Endodermal cell (in vitro differentiated cells): ENCODE measurements around the gene ZDHHC6. TPM values are rescaled to one million over a fixed set of nuclear protein-coding genes. Genes with fewer than 3 reads are reported as not detected.

Experiments used
- DNase-seq: peaks from one replicate; pipeline ENCODE4 v3.0.0-alpha.2; 2017
- H3K27ac ChIP-seq: 2 replicates; pipeline ENCODE4 v1.5.1; 2013; ENCODE audit warnings: mild to moderate bottlenecking, low read depth, low read length, moderate library complexity
- H3K27me3 ChIP-seq: 2 replicates; pipeline ENCODE4 v1.6.1; 2013; ENCODE audit warnings: mild to moderate bottlenecking, low read length, moderate library complexity; ENCODE audit not compliant: insufficient read depth, control insufficient read depth, poor library complexity, severe bottlenecking
- H3K36me3 ChIP-seq: 2 replicates; pipeline ENCODE4 v1.7.0; 2013; ENCODE audit warnings: mild to moderate bottlenecking, low read length, moderate library complexity; ENCODE audit not compliant: control insufficient read depth, insufficient read depth
- H3K4me1 ChIP-seq: one replicate; pipeline ENCODE4 v1.7.0; 2013; ENCODE audit warnings: low read length; ENCODE audit not compliant: control insufficient read depth, insufficient read depth
- H3K4me3 ChIP-seq: 2 replicates; pipeline ENCODE4 v1.5.1; 2013; ENCODE audit warnings: mild to moderate bottlenecking, low read length, moderate library complexity
- H3K9ac ChIP-seq: 2 replicates; pipeline ENCODE4 v1.6.1; 2013; ENCODE audit warnings: mild to moderate bottlenecking, low read length, moderate library complexity; ENCODE audit not compliant: poor library complexity, severe bottlenecking; ENCODE audit errors: extremely low read depth
- H3K9me3 ChIP-seq: 2 replicates; pipeline ENCODE4 v1.6.1; 2013; ENCODE audit warnings: mild to moderate bottlenecking, low read length, moderate library complexity; ENCODE audit not compliant: control insufficient read depth
- H3K27ac Mint-ChIP-seq: 2 replicates; pipeline ENCODE4 v1.8.0; 2020; ENCODE audit warnings: mixed read lengths
- H3K27me3 Mint-ChIP-seq: 2 replicates; pipeline ENCODE4 v1.8.0; 2021; ENCODE audit warnings: mild to moderate bottlenecking, mixed read lengths; ENCODE audit not compliant: insufficient read depth
- H3K36me3 Mint-ChIP-seq: 2 replicates; pipeline ENCODE4 v1.8.0; 2020; ENCODE audit warnings: low read depth, mixed read lengths
- H3K4me1 Mint-ChIP-seq: 2 replicates; pipeline ENCODE4 v1.8.0; 2020; ENCODE audit warnings: mixed read lengths
- H3K4me3 Mint-ChIP-seq: 2 replicates; pipeline ENCODE4 v1.8.0; 2020; ENCODE audit warnings: mild to moderate bottlenecking, moderate library complexity, mixed read lengths
- H3K9me3 Mint-ChIP-seq: 2 replicates; pipeline ENCODE4 v1.8.0; 2020; ENCODE audit warnings: mild to moderate bottlenecking, mixed read lengths
- CTCF ChIP-seq: fragments of 200-600 bp; sonication (generic); conservative IDR thresholded peaks from 2 replicates; pipeline ENCODE4 v1.5.0; 2021; ENCODE audit warnings: antibody characterized with exemption, mild to moderate bottlenecking
- WGBS, 2 experiments: methylation state at CpG; one replicate each; pipeline versions ENCODE4 v1.1.5 to v1.1.7; 2013; ENCODE audit warnings: missing lambda C conversion rate in 2 of 2, mixed read lengths in 1 of 2; ENCODE audit not compliant: insufficient coverage in 1 of 2, insufficient read length in 1 of 2; 5-methylcytosine and 5-hydroxymethylcytosine counted together
- total RNA-seq, 2 donors: library from RNA; stranded (reverse); fragmentation: NEBNext Ultra II Directional in 1 of 2; extraction: Animal tissue kit (Norgen Biotek cat#: 25700) in 1 of 2; gene quantifications; 2 replicates in 1 of 2; 3 replicates in 1 of 2; pipeline ENCODE4 v1.2.1, GENCODE V29; 2021

Gene ZDHHC6
- total RNA-seq, 2 donors from 2014 or later, result 30.4 to 35.7 TPM

GRCh38 chr10:112394475-112394875, 52.2 kb downstream of the ZDHHC6 start:
- H3K4me1 ChIP-seq, result peaks cover 2% of the 10 kb centered on the region
- H3K9me3 ChIP-seq, result no peaks in the 10 kb centered on the region
- Mint-ChIP-seq H3K9me3 (no peaks in the 10 kb centered on the region), H3K4me1 (peaks cover 3% of the 10 kb centered on the region), H3K27ac (no peak overlapping the region), H3K4me3 (no peak overlapping the region), H3K36me3 (no peaks in the 10 kb centered on the region), H3K27me3 (no peaks in the 10 kb centered on the region)
- DNase-seq, result no peak
- H3K36me3 ChIP-seq, result no peaks in the 10 kb centered on the region
- no peak overlapping the region for H3K27ac ChIP-seq
- WGBS, 2 experiments, result 96 to 98% methylated on average over 5 of the region's 5 CpGs
- TF ChIP-seq CTCF, result no peak
- H3K27me3 ChIP-seq, result no peaks in the 10 kb centered on the region
- H3K4me3 ChIP-seq, result no peak overlapping the region
- no peak overlapping the region for H3K9ac ChIP-seq

DNA sequence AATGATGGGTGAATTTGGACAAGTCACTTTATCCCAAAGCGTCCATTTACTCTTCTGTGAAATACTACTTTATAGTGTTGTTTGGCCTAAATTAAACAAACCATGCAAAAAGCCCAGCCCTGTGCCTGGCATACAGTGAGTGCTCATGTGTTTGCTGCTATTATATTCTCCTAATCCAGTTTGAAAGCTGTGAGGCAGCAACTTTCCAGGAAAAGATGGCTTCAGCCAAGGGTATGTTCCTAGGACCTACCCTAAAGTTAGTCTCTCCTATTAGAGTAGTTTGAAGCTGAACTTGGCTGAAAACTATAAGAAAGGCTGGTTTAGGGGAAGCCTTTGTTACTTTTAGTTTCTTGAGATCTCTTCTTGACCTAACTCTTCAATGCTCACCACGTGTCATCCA, 52.9 kb downstream of the ZDHHC6 start:
- TF ChIP-seq CTCF, result no peak
- no peaks in the 10 kb centered on the region for H3K9me3 ChIP-seq
- H3K4me3 ChIP-seq, result no peak overlapping the region
- Mint-ChIP-seq H3K9me3 (no peaks in the 10 kb centered on the region), H3K36me3 (no peaks in the 10 kb centered on the region), H3K4me3 (no peak overlapping the region), H3K4me1 (peaks cover 4% of the 10 kb centered on the region), H3K27ac (no peak overlapping the region), H3K27me3 (no peaks in the 10 kb centered on the region)
- WGBS, 2 experiments, result 91% methylated on average over 2 of the region's 2 CpGs; no CpG with 5 or more reads in 1 of the 2 experiments
- no peak overlapping the region for H3K9ac ChIP-seq
- H3K36me3 ChIP-seq, result no peaks in the 10 kb centered on the region
- no peaks in the 10 kb centered on the region for H3K27me3 ChIP-seq
- H3K4me1 ChIP-seq, result peaks cover 5% of the 10 kb centered on the region
- no peak overlapping the region for H3K27ac ChIP-seq
- no peak for DNase-seq

DNA sequence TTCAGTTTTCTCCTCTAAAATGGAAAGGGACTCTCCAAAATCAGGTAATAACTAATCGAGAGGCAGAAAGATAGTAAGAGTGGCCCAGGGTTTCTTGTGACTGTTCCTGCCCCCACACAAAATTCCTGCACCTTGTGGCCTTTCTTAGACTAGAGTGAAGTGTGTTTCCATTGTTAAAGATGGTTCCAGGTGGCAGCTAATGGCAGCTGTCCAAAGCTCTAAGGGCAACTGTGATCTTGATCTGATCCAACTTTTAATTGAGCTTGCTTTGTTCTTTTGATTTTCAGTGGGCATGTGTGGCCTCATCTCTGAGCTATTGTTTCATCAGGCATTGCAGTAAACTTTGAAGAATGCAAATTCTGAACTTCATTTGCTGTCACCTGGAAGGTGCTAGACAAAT, 53.4 kb downstream of the ZDHHC6 start:
- WGBS, 2 experiments, result 92% methylated on average over 1 of the region's 1 CpG; no CpG with 5 or more reads in 1 of the 2 experiments
- Mint-ChIP-seq H3K27me3 (no peaks in the 10 kb centered on the region), H3K9me3 (no peaks in the 10 kb centered on the region), H3K27ac (no peak overlapping the region), H3K4me1 (peaks cover 4% of the 10 kb centered on the region), H3K36me3 (no peaks in the 10 kb centered on the region), H3K4me3 (no peak overlapping the region)
- no peak overlapping the region for H3K9ac ChIP-seq
- no peaks in the 10 kb centered on the region for H3K27me3 ChIP-seq
- H3K9me3 ChIP-seq, result no peaks in the 10 kb centered on the region
- peaks cover 5% of the 10 kb centered on the region for H3K4me1 ChIP-seq
- no peak overlapping the region for H3K4me3 ChIP-seq
- no peak for TF ChIP-seq CTCF
- no peak for DNase-seq
- no peaks in the 10 kb centered on the region for H3K36me3 ChIP-seq
- H3K27ac ChIP-seq, result no peak overlapping the region
